ENCODE measurements around the gene TMEM208. TPM values are rescaled to one million over a fixed set of nuclear protein-coding genes. Genes with fewer than 3 reads are reported as not detected.

Gene TMEM208
- total and polyA plus RNA-seq, 2 of the 13 experiments (the other 11 are each of a cell fraction or from before 2014, with no cell fraction given): 58.8 to 72.9 TPM

GRCh38 chr16:67246081-67246755 lies 19.3 kb downstream of the TMEM208 start (continued):
- TF ChIP-seq ATF5 (CRISPR knock-in tag; IDR thresholded peaks at IDR 0.05; ENCODE audit: low read depth): no peak; the same call in 1 of the 2 replicates
- no peak for TF ChIP-seq ZNF468 (CRISPR knock-in tag; IDR thresholded peaks at IDR 0.05)
- TF ChIP-seq ZBTB37 (CRISPR knock-in tag; IDR thresholded peaks at IDR 0.05): no peak
- TF ChIP-seq ZNF30 (CRISPR knock-in tag; IDR thresholded peaks at IDR 0.05): no peak
- peak; percentile 93 for TF ChIP-seq TFDP2 (CRISPR knock-in tag; IDR thresholded peaks at IDR 0.05)
- no peak; a peak in 1 of 4 replicates for TF ChIP-seq REST (IDR thresholded peaks at IDR 0.05; ENCODE audit: borderline replicate concordance in 1 of 2, low read depth in 1 of 2, low read length in 2 of 2)
- peak; percentile 84 for TF ChIP-seq ZNF614 (CRISPR knock-in tag; IDR thresholded peaks at IDR 0.05; ENCODE audit: borderline replicate concordance)
- TF ChIP-seq HDAC2 (CRISPR knock-in tag; IDR thresholded peaks at IDR 0.05): peak; percentile 94
- TF ChIP-seq MYNN (CRISPR knock-in tag; IDR thresholded peaks at IDR 0.05; ENCODE audit: low read depth): no peak
- TF ChIP-seq HIVEP1 (CRISPR knock-in tag; IDR thresholded peaks at IDR 0.05): peak; percentile 100
- peak; percentile 92; the same call in 1 of the 2 replicates for TF ChIP-seq ZNF839 (CRISPR knock-in tag; IDR thresholded peaks at IDR 0.05; ENCODE audit: borderline replicate concordance)
- peak; percentile 89; the same call in 1 of the 2 replicates for TF ChIP-seq KDM4B (CRISPR knock-in tag; IDR thresholded peaks at IDR 0.05)
- no peak for TF ChIP-seq MAFK (conservative IDR thresholded peaks at IDR 0.05 in 1 of 2, IDR thresholded peaks at IDR 0.05 in 1 of 2; ENCODE audit: low read length in 2 of 2)
- TF ChIP-seq THAP11 (CRISPR knock-in tag; IDR thresholded peaks at IDR 0.05): peak; percentile 87
- no peak; the same call in 1 of the 2 replicates for TF ChIP-seq RAD51 (IDR thresholded peaks at IDR 0.05; ENCODE audit: borderline replicate concordance)
- no peak for TF ChIP-seq JUN (CRISPR knock-in tag; IDR thresholded peaks at IDR 0.05)
- no peak; the same call in 1 of the 2 replicates for TF ChIP-seq ZNF691 (CRISPR knock-in tag; IDR thresholded peaks at IDR 0.05; ENCODE audit: borderline replicate concordance, low read depth)

Measured in HepG2 (cell line).